ENCODE measurements around the gene DUSP23.

The DUSP23 gene

GRCh38 chr1:159780583-159781582 is at the start of gene DUSP23:
TSS of gene DUSP23 (plus strand) at chr1:159780962. CDS start at chr1:159781101, 139 bp downstream.
- DNase-seq (ENCODE audit: low read depth), result peak; percentile 92

GRCh38 chr1:159737238-159737916 is 43.4 kb upstream of the DUSP23 start:
- DNase-seq (ENCODE audit: low read depth), result no peak

GRCh38 chr1:159743651-159744410 is 36.9 kb upstream of the DUSP23 start:
- DNase-seq (ENCODE audit: low read depth), result no peak

GRCh38 chr1:159746666-159747065 is 34.1 kb upstream of the DUSP23 start:
- DNase-seq (ENCODE audit: low read depth), result no peak

GRCh38 chr1:159748370-159748769 is 32.4 kb upstream of the DUSP23 start:
- no peak for DNase-seq (ENCODE audit: low read depth)

- DNase-seq (ENCODE audit: low read depth), result no peak
Measured at GRCh38 chr1:159749630-159750029, 31.1 kb upstream of the DUSP23 start.

DNA sequence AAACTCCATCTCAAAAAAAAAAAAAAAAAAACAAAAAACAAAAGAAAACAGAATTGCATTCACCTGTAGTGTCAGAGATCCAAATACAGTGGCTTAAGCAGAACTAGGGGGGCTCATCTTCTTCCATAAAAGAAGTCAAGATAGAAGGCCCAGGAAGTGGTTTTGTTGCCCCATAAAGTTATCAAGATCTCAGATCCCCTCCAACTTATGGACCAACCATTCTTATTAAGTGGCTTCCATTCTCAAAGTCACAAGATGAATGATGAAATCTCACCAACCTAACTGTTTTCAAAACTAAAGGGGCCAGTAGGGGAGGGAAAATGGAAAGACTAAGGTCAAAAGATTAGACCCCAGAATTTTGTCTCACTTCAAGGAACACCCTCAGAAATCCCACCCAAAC is 30.1 kb upstream of the DUSP23 start:
- no peak for DNase-seq (ENCODE audit: low read depth)

DNA sequence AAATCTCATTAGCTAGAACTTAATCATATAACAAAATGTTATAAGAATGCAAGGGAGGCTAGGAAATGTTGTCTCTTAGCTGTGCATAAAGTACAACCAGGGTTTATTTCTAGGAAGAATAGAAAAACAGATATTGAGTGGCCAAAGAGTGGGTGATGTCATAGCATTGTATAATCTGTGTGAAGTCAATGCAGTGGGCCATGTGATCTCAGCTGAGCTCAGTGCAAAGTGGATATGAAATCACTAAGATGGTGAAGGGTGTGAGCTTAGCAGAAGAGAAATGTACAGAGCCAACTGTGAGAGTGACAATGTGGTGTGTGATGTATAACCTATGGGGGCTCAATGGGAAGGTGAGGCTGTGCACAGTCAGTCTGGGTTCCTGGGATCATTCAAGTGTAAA is 29.7 kb upstream of the DUSP23 start:
- no peak for DNase-seq (ENCODE audit: low read depth)

GRCh38 chr1:159752135-159752580 is 28.6 kb upstream of the DUSP23 start:
- no peak for DNase-seq (ENCODE audit: low read depth)

- no peak for DNase-seq (ENCODE audit: low read depth)
Measured at GRCh38 chr1:159753386-159753785, 27.4 kb upstream of the DUSP23 start.

DNA sequence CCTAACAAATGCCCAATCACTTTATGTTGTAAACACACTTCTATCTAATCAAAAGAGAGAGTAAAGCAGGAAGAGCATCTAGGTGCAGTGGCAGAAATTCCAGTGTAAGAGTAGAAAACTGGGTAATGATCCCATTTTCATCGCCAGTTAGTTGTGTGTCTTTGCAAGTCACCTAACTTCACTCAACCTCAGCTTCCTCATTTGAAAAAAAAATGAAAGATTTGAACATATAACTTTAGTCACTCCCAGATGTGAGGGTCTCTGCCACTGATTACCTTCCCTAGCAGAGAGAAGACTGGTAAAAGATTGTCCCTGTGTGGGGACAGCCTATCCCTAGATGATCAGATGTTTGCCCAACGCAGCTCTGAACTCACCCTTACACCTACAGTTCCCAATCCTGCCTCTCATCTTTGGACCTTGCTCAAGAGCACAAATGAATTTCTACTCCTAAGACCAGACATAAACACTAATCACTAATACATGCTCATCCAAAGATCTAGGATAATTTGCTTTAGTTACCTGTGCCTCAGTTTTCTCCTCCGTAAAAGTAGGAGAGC is 25.2 kb upstream of the DUSP23 start:
- no peak for DNase-seq (ENCODE audit: low read depth)

DNA sequence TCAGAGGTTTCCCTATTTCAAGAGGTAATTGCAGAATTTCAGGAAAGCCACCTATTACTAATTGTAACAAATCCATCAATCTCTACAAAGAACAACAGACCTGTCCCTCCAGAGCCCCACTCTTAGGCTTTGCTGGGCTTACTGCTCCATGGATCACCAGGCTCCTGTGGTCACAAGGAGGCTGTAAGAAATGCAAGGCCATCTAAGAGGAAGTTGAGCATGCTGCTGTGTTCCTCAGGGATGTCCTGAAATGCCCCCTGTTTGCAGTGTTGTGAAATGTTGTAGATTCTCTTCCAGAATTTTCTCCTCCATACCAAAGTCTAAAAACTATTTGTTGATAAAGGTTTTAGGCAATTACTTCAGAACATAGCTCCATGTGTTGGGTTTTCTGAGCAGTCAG is 24.4 kb upstream of the DUSP23 start:
- DNase-seq (ENCODE audit: low read depth), result no peak

DNA sequence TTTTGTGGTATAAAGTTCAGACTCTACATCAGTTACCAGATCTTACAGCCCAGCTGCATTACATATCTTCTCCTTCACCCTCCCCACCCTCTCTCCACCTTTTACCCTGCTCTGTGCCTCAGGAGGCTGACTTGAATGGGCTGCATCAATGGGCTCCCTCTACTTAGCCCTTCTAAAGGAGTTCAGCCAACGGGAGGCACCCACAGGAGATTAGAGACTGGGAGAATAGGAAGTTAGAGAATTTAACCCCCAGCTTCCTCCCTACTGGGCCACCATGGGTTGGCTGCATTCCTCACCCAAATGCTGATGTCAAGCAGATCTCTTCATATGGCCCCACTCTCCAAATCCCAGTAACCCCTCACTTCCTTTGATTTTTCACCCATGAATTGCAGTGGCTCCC is 17.1 kb upstream of the DUSP23 start:
- DNase-seq (ENCODE audit: low read depth), result no peak

- DNase-seq (ENCODE audit: low read depth), result no peak
Measured at GRCh38 chr1:159765806-159766205, 15.0 kb upstream of the DUSP23 start.

DNA sequence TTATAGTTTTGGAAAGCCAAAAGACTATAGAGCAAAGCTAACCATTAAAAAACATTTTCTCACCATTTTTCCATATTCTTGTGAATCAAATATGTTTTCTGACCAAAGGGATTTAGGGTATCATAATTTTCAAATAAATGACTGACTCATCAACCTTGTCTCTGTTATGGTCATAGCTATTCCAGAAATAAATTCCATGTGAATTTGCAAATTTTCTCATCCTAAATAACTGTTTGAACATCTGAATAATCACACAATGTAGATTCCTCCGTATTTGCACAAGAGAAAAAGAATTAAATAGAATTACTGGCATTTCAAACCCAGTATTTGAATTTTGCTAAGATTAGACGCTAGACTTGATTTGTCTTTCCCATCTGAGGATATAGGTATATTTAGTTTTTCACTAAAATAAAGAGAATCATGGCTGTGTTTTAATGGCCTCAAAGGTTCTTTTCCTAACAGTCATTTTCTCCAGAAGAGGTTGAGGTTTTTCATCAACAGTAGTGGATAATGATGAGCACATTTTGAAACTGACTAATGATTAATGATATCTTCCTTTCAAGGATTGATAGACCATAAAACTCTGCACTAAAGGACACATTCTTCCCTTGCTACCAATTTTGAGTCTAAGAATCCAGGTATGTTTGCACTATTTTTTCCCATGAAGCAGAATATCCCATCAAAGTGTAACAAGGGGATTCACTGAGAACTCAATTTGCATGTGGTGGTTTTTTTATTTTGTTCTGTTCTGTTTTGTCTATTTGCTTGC is 9.5 kb upstream of the DUSP23 start:
- DNase-seq (ENCODE audit: low read depth), result no peak

GRCh38 chr1:159774465-159774864 is 6.3 kb upstream of the DUSP23 start:
- DNase-seq (ENCODE audit: low read depth), result no peak

- no peak for DNase-seq (ENCODE audit: low read depth)
Measured at GRCh38 chr1:159775716-159776115, 5.0 kb upstream of the DUSP23 start.

- DNase-seq (ENCODE audit: low read depth), result no peak
Measured at GRCh38 chr1:159778266-159778665, 2.5 kb upstream of the DUSP23 start.

DNA sequence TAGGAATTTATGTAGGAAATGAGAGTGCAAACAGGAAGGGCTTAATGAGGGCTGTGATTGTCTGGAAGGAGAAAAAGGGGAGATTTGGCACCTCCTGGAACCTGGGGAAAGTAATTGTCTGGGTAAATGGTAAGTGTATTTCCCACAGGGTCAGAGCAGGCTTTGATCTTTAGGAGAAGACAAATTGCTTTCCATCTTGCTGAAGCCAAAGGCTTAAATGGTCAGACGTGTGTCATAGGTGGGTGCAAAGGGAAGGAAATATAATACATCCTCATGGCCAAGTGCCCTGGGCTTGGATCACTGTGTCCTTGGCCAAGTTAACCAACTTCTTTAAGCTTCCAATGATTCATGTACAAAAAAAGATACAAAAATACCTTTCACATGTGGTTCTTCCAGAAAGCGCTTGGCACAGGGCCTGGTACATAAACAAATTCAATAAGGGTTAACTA is 1.3 kb upstream of the DUSP23 start:
- no peak for DNase-seq (ENCODE audit: low read depth)

- no peak for DNase-seq (ENCODE audit: low read depth)
Measured at GRCh38 chr1:159781992-159782391, 1.2 kb downstream of the DUSP23 start.

GRCh38 chr1:159783724-159784123 is 3.0 kb downstream of the DUSP23 start:
- DNase-seq (ENCODE audit: low read depth), result no peak

Data from HS-27A (cell line).